HG02678 (cell line): Measurements from ENCODE around the gene ADAR.

Experiments used
- ATAC-seq: cut with Tn5 transposase; IDR thresholded peaks from one replicate; pipeline ENCODE4 v1.9.1; 2021; ENCODE audit warnings: mild to moderate bottlenecking, moderate library complexity; ENCODE audit not compliant: unreplicated experiment

The ADAR gene

GRCh38 chr1:154558720-154559465 is 49.1 kb downstream of the ADAR start:
- peak; percentile 92 for ATAC-seq

- peak; percentile 3 for ATAC-seq
Measured at GRCh38 chr1:154557939-154558719, 49.9 kb downstream of the ADAR start, which contains the start of gene UBE2Q1. Gene UBE2Q1 (minus strand): TSS chr1:154558662. CDS start chr1:154558553, 109 bp downstream.

DNA sequence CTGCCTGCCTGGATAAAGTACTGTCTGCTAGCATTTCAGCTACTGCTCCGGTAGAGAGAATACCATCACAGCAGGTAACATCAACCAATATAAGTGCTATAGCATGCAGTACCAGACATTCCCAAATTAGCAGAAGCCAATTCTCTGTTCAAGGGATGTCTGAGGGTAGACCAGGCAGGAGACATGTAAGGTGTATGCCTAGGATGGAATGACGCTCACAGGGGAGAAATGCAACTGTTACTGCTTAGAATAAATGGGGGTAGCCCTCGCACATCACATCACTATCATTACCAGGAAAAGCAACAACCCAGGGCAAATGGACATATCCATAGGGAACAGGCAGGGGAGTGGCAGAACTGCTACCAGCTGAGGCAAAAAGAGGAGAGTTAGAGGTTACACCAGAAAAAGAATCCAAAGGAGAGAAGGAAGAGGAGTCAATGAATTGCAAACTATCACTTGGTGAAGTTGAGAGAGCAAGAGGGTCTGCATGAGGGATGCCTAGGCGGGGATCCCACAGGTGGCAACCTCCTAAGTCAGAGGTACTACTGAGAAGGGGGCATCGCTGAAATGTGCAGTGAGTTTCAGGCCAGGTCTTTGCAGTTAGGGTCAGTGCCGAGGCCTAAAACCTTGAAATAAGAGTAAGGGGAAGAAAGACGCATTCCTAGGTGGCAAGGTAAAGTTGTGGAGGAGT is 50.6 kb downstream of the ADAR start:
- no peak for ATAC-seq

DNA sequence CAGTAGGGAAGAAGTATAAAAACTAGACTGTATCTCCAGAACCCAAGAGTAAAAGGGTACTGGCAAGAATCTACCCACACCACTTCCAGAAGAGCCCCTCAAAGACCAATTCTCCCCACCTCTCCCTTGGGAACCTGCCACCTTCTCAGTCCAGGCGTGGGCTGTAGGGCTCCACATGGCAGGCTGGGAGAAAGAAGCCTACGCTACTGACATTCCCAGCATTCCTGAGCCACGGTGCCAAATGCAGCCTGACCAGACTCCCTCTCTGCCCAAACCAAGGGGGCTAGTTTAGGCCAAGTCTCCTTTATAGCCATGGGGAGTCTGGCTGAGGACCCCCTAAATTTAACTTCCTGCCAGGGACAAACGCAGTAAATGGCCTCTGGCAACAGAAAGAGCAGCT is 51.6 kb downstream of the ADAR start:
- no peak for ATAC-seq

DNA sequence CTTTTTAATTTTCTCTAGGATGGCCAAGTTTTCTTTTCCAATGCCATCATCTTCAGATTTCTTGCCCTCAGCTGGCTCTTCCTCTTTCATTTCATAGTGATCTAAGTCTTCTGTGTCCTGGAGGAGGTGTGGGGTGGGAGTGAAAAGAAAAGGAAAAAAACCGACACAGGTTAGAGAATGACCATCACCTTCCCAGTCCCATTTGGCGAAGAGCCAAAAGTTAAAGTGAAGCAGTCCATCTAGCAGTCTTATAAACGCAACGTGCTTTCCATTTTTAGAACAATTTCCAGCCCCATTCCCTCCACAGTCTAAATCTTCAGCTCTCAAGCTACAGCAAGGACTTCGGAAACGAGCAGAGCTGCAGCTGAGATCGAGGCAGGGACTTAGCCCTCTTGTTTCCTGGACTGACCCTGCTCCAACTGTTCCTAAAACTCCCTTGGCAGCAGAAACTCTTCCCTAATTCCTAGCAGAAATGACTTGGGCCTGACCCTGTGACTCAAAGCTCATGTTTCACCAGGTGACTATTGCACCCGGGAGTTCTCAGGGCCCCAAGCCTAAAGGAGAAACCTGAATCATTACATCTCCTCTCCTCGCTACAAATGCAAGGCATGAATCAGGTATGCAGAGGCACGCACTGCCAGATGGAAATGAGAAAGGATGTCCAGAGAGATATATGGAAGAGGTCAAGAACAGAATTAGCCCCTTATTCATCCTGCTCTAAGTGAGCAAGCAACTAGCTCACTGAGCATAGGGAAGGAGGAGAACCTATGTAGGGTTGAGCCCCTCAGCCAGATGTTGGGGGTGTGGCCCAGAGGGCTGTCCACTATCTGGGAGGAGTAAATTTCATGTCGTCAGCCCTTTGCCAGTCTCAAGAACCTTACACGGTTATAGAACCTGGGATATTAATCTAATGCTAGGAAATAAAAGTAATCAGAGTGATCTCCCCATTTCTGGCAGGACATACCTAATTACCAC is 54.6 kb downstream of the ADAR start:
- ATAC-seq, result no peak

- no peak for ATAC-seq
Measured at GRCh38 chr1:154552036-154552435, 56.0 kb downstream of the ADAR start.

GRCh38 chr1:154551474-154551873 is 56.5 kb downstream of the ADAR start:
- no peak for ATAC-seq

- no peak for ATAC-seq
Measured at GRCh38 chr1:154550657-154551056, 57.3 kb downstream of the ADAR start.

GRCh38 chr1:154550070-154550469 is 57.9 kb downstream of the ADAR start:
- ATAC-seq, result no peak

GRCh38 chr1:154549202-154549770 is 58.7 kb downstream of the ADAR start:
- no peak for ATAC-seq

- ATAC-seq, result no peak
Measured at GRCh38 chr1:154548028-154548427, 60.0 kb downstream of the ADAR start.

GRCh38 chr1:154547105-154547732 is 60.8 kb downstream of the ADAR start:
- ATAC-seq, result no peak

- no peak for ATAC-seq
Measured at GRCh38 chr1:154546264-154547063, 61.5 kb downstream of the ADAR start.

GRCh38 chr1:154541231-154541630 is 66.8 kb downstream of the ADAR start:
- no peak for ATAC-seq

DNA sequence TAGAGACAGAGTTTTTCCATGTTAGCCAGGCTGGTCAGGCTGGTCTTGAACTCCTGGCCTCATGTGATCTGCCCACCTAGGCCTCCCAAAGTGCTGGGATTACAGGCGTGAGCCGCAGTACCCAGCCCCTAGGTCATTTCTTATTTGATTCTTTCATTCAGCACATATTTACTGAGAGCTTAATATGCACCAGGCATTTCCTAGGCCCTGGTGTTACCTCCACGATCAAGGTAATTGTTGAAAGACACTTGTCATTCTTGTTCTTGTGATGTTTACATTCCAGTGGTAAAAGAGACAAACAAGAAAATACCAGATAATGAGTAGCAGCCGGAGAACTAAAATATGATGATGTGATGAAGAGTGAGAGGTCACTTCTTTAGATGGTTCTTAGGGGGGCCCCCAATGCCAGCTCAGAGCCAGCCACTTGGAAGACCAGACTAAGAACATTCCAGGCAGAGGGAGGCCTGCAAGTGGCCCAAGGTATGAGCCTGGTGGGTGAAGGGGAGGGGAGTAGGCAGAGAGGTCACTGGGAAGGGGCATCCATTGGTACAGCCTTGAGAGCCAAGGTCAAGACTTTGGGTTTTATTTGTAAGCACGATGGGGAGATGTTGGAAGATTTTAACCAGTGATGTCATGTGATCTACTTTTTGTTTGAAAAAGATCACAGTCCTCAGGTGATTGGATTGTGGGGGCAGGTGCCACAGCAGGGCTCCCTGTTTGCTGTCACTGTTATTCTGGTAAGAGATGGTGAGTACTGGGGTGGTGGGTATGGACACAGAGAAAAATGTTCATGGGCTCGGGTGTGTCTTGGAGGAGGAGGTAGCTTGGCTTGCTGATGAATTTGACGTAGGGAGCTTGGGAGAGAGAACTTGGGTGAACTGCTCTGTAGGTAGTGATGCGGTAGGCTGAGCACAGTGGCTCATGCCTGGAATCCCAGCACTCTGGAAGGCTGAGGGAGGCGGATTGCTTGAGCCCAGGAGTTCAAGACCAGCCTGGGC is 68.2 kb downstream of the ADAR start:
- ATAC-seq, result no peak

- ATAC-seq, result no peak
Measured at GRCh38 chr1:154536570-154536969, 71.4 kb downstream of the ADAR start.

DNA sequence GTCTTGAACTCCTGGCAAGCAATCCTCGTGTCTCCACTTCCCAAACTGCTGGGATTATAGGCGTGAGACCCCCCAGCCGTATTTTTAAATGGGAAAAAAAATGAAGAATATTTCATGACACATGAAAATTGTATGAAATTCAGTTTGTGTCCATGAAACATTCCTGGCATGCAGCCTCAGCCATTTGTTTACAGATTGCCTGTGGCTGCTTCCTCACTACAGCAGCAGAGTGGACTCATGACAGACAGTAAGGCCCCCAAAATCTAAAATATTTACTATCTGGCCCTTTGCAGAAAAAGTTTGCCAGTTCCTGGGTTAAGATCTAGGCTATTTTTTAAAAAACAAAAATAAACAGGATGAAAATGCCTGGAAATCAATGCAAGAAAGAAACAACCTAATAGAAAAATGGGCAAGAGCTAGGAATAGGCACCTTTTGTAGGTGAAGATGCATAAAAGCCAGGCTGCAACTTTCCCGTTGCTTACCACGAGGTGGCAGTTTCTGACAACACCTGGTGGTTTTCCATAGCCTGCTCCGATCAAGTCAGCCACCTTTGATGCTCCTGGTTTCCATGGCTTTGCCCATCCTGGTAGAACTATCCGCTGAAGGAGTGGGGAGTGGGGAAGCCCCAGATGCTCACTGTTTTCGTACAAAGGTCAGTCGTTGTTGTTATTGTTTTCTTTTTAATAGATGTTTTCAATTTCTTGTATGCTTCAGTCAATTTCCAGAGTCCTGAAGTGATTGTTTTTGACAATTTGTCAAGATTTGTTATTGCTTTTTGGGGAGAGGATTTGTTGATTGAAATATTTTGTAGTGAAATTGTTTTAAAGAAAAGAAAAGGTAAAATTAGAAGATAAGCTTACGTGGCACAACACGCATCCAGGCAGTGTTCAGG is 73.8 kb downstream of the ADAR start:
- ATAC-seq, result no peak
